CD14-positive monocyte (primary cell): ENCODE measurements around the gene CROCC2. TPM values are rescaled to one million over a fixed set of nuclear protein-coding genes. Genes with fewer than 3 reads are reported as not detected.
A peak's percentile ranks its signal among the peaks of the same experiment; 100 is the strongest.

Experiments
- DNase-seq, 3 donors: peaks; one replicate each; pipeline ENCODE4 v3.0.0-alpha.2; 2011 to 2022
- H2AFZ ChIP-seq: 2 replicates; pipeline ENCODE4 v1.6.0; 2012; ENCODE audit warnings: mild to moderate bottlenecking, low read depth, low read length, inconsistent platforms; ENCODE audit not compliant: insufficient read depth, poor library complexity, severe bottlenecking
- H3K27ac ChIP-seq, 2 donors: 1 replicate in 1 of 2; 2 replicates in 1 of 2; pipeline ENCODE4 v1.5.1; 2012 to 2013; ENCODE audit warnings: low read length in 2 of 2, control low read depth in 1 of 2, inconsistent platforms in 1 of 2, low read depth in 1 of 2, mild to moderate bottlenecking in 1 of 2
- H3K27me3 ChIP-seq, 2 donors: one replicate each; pipeline versions ENCODE4 v1.6.0 to v1.6.1; 2011 to 2013; ENCODE audit warnings: low read length in 2 of 2; ENCODE audit not compliant: control insufficient read depth in 2 of 2, insufficient read depth in 2 of 2
- H3K36me3 ChIP-seq, 2 donors: replicated peaks in 1 of 2; 1 replicate in 1 of 2; 2 replicates in 1 of 2; pipeline versions ENCODE4 v1.5.1 to v1.6.1; 2012 to 2013; ENCODE audit warnings: low read length in 2 of 2, control low read depth in 1 of 2, inconsistent platforms in 1 of 2, mild to moderate bottlenecking in 1 of 2; ENCODE audit not compliant: insufficient read depth in 2 of 2, control insufficient read depth in 1 of 2
- H3K4me1 ChIP-seq, 2 donors: 1 replicate in 1 of 2; 2 replicates in 1 of 2; pipeline versions ENCODE4 v1.5.1 to v1.6.1; 2012 to 2013; ENCODE audit warnings: low read length in 2 of 2, control low read depth in 1 of 2, inconsistent platforms in 1 of 2, mild to moderate bottlenecking in 1 of 2, moderate library complexity in 1 of 2; ENCODE audit not compliant: insufficient read depth in 2 of 2, control insufficient read depth in 1 of 2
- H3K4me2 ChIP-seq: replicated peaks from 2 replicates; pipeline ENCODE3; 2012; ENCODE audit warnings: low read length, moderate library complexity, mild to moderate bottlenecking; ENCODE audit not compliant: poor library complexity, severe bottlenecking; ENCODE audit errors: extremely low read depth
- H3K4me3 ChIP-seq, 3 experiments: fragments of 200-600 bp in 1 of 3; sonication (generic) in 1 of 3; replicated peaks in 1 of 3; 1 replicate in 2 of 3; 2 replicates in 1 of 3; pipeline ENCODE4 v1.5.1; 2011 to 2013; ENCODE audit warnings: low read length in 3 of 3, mild to moderate bottlenecking in 3 of 3, control low read depth in 2 of 3, low read depth in 2 of 3, inconsistent platforms in 1 of 3, moderate library complexity in 1 of 3
- H3K79me2 ChIP-seq: 2 replicates; pipeline ENCODE4 v1.6.0; 2012; ENCODE audit warnings: mild to moderate bottlenecking, control low read depth, inconsistent platforms, low read length, moderate library complexity; ENCODE audit not compliant: insufficient read depth
- H3K9ac ChIP-seq: 2 replicates; pipeline ENCODE4 v1.6.0; 2017; ENCODE audit warnings: low read length, mild to moderate bottlenecking; ENCODE audit not compliant: insufficient read depth, poor library complexity, severe bottlenecking
- H3K9me3 ChIP-seq, 2 donors: replicated peaks in 1 of 2; 1 replicate in 1 of 2; 2 replicates in 1 of 2; pipeline versions ENCODE4 v1.5.1 to v1.6.1; 2012 to 2013; ENCODE audit warnings: low read length in 2 of 2, control low read depth in 1 of 2; ENCODE audit not compliant: control insufficient read depth in 1 of 2, insufficient read depth in 1 of 2
- H4K20me1 ChIP-seq: 2 replicates; pipeline ENCODE4 v1.6.0; 2012; ENCODE audit warnings: mild to moderate bottlenecking, low read length, control low read depth, moderate library complexity; ENCODE audit not compliant: insufficient read depth
- H3K27ac Mint-ChIP-seq, 7 donors: one replicate each; pipeline ENCODE4 v1.8.0; 2020; ENCODE audit warnings: mild to moderate bottlenecking in 7 of 7, mixed read lengths in 7 of 7, moderate library complexity in 6 of 7, inconsistent platforms in 2 of 7
- H3K27me3 Mint-ChIP-seq, 3 donors: one replicate each; pipeline ENCODE4 v1.8.0; 2021 to 2022; ENCODE audit warnings: low read depth in 3 of 3, mild to moderate bottlenecking in 3 of 3, mixed read lengths in 3 of 3, moderate library complexity in 3 of 3, inconsistent platforms in 1 of 3
- H3K36me3 Mint-ChIP-seq, 2 donors: one replicate each; pipeline ENCODE4 v1.8.0; 2020; ENCODE audit warnings: mixed read lengths in 2 of 2, inconsistent platforms in 1 of 2, mild to moderate bottlenecking in 1 of 2
- H3K4me1 Mint-ChIP-seq: one replicate; pipeline ENCODE4 v1.8.0; 2020; ENCODE audit warnings: mild to moderate bottlenecking, mixed read lengths
- H3K4me3 Mint-ChIP-seq, 2 donors: one replicate each; pipeline ENCODE4 v1.8.0; 2020; ENCODE audit warnings: mild to moderate bottlenecking in 2 of 2, mixed read lengths in 2 of 2, moderate library complexity in 1 of 2
- H3K9me3 Mint-ChIP-seq, 7 donors: one replicate each; pipeline ENCODE4 v1.8.0; 2020 to 2022; ENCODE audit warnings: mixed read lengths in 7 of 7, mild to moderate bottlenecking in 6 of 7, moderate library complexity in 6 of 7, inconsistent platforms in 2 of 7
- WGBS: methylation state at CpG from one replicate; pipeline ENCODE4 v1.1.5; 2013; ENCODE audit warnings: missing lambda C conversion rate; ENCODE audit not compliant: insufficient coverage; 5-methylcytosine and 5-hydroxymethylcytosine counted together
- intact Hi-C, 2 donors: fragments of 100-400 bp; cut with micrococcal nuclease; formaldehyde crosslinking; loops; one replicate each; pipeline versions ENCODE4 v1.15.0 to v1.15.1; 2023
- polyA plus RNA-seq, 3 donors: library from polyadenylated mRNA; depleted of rRNA in 1 of 3; unstranded in 2 of 3; stranded (reverse) in 1 of 3; fragments of 300-500 nt in 2 of 3; fragments of >200 nt in 1 of 3; fragmentation: Illumina TruSeq in 2 of 3; gene quantifications; 1 replicate in 2 of 3; 2 replicates in 1 of 3; pipeline ENCODE4 v1.2.3, GENCODE V29; 2012 to 2021
- TF ChIP-seq, protein P1 (sequence below): fragments of 200-600 bp; IDR thresholded peaks from one replicate; pipeline ENCODE4 v1.8.0; 2022; ENCODE audit warnings: antibody characterized with exemption, mild to moderate bottlenecking

The CROCC2 gene
- polyA plus RNA-seq, 3 donors: 0.15 TPM; not detected in 2

DNA sequence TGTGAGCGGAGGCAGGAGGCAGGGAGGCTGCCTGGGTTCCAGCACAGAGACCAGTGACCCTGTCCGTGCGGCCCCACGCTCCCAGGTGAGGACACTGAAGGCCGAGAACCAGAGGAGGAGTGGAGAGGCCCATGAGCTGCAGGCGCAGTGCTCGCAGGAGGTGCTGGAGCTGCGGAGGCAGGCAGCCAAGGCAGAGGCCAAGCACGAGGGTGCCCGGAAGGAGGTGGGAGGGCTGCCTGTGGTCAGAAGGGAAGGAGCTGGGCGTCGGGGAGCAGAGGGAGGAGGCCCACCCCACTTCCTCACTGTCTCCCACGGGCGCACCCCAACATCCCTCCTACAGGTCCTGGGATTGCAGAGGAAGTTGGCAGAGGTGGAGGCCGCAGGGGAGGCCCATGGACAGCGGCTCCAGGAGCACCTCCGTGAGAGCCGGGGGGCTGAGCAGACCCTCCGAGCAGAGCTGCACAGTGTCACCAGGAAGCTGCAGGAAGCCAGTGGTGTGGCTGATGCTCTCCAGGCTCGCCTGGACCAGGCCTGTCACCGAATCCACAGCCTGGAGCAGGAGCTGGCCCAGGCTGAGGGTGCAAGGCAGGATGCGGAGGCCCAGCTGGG, 59.3 kb downstream of the CROCC2 start:
- WGBS: 21% methylated on average over 16 of the region's 22 CpGs

GRCh38 chr2:240965905-240966456, 59.8 kb downstream of the CROCC2 start:
- Histone ChIP-seq H3K4me1 (peaks cover 51 to 52% of the 10 kb centered on the region in 2 donors), H3K27ac (peak overlapping the region; percentile 62 to 73)
- peak in 1 of 3 donors; percentile 31 for DNase-seq

More for the DNA sequence above, 59.3 kb downstream of the CROCC2 start:
- no peaks in the 10 kb centered on the region for H3K79me2 ChIP-seq
- H3K9ac ChIP-seq: no peak overlapping the region
- Mint-ChIP-seq H3K4me1 (peaks cover 23% of the 10 kb centered on the region), H3K36me3 (no peaks in the 10 kb centered on the region), H3K27me3 (peaks cover 0 to 1% (median 0%) of the 10 kb centered on the region in 3 donors), H3K27ac (peak overlapping the region in 4 of 7 donors; percentile 37 to 78 (median 65)), H3K9me3 (peaks cover 0 to 4% (median 1%) of the 10 kb centered on the region in 7 donors), H3K4me3 (peak overlapping the region; percentile 43 to 69)
- peak overlapping the region; percentile 72 for H2AFZ ChIP-seq
- H3K9me3 ChIP-seq: no peaks in the 10 kb centered on the region
- TF ChIP-seq, protein P1, sequence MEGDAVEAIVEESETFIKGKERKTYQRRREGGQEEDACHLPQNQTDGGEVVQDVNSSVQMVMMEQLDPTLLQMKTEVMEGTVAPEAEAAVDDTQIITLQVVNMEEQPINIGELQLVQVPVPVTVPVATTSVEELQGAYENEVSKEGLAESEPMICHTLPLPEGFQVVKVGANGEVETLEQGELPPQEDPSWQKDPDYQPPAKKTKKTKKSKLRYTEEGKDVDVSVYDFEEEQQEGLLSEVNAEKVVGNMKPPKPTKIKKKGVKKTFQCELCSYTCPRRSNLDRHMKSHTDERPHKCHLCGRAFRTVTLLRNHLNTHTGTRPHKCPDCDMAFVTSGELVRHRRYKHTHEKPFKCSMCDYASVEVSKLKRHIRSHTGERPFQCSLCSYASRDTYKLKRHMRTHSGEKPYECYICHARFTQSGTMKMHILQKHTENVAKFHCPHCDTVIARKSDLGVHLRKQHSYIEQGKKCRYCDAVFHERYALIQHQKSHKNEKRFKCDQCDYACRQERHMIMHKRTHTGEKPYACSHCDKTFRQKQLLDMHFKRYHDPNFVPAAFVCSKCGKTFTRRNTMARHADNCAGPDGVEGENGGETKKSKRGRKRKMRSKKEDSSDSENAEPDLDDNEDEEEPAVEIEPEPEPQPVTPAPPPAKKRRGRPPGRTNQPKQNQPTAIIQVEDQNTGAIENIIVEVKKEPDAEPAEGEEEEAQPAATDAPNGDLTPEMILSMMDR: no peak
- H3K4me1 ChIP-seq: peaks cover 56 to 57% of the 10 kb centered on the region in 2 donors
- H4K20me1 ChIP-seq: no peaks in the 10 kb centered on the region
- peak overlapping the region; percentile 59 for H3K4me2 ChIP-seq
- H3K36me3 ChIP-seq: no peaks in the 10 kb centered on the region
- intact Hi-C loops: no loop called here
- DNase-seq: peak in 2 of 3 donors; percentile 10 to 25
- peak overlapping the region in 2 of 3 experiments; percentile 21 to 58 for H3K4me3 ChIP-seq
- H3K27me3 ChIP-seq: no peaks in the 10 kb centered on the region
- peak overlapping the region; percentile 62 to 73 for H3K27ac ChIP-seq

More at GRCh38 chr2:240965905-240966456, 59.8 kb downstream of the CROCC2 start:
- WGBS: 69% methylated on average over 22 of the region's 28 CpGs
- peak overlapping the region; percentile 41 to 69 for H3K4me3 Mint-ChIP-seq
- no peaks in the 10 kb centered on the region for H3K79me2 ChIP-seq
- no peaks in the 10 kb centered on the region for H3K9me3 ChIP-seq
- H3K27ac Mint-ChIP-seq: no peak overlapping the region
- intact Hi-C loops: no loop called here
- no peak overlapping the region for H3K9ac ChIP-seq
- no peaks in the 10 kb centered on the region for H4K20me1 ChIP-seq
- H3K4me3 ChIP-seq: peak overlapping the region in 2 of 3 experiments; percentile 21 to 58
- H3K9me3 Mint-ChIP-seq: peaks cover 0 to 6% (median 1%) of the 10 kb centered on the region in 7 donors
- TF ChIP-seq, protein P1: no peak
- H3K27me3 ChIP-seq: no peaks in the 10 kb centered on the region
- H3K36me3 Mint-ChIP-seq: no peaks in the 10 kb centered on the region
- peaks cover 23% of the 10 kb centered on the region for H3K4me1 Mint-ChIP-seq
- peak overlapping the region; percentile 59 for H3K4me2 ChIP-seq
- H2AFZ ChIP-seq: peak overlapping the region; percentile 72
- no peaks in the 10 kb centered on the region for H3K36me3 ChIP-seq
- H3K27me3 Mint-ChIP-seq: peaks cover 0 to 2% (median 0%) of the 10 kb centered on the region in 3 donors
